Nephron (organoid): ENCODE measurements around the gene PDE6H.

Experiments
- H3K27ac Mint-ChIP-seq, 3 experiments: 2 replicates each; pipeline ENCODE4 v1.8.0; 2020; ENCODE audit warnings: mixed read lengths in 3 of 3, mild to moderate bottlenecking in 2 of 3, moderate library complexity in 1 of 3
- H3K27me3 Mint-ChIP-seq: 2 replicates; pipeline ENCODE4 v1.8.0; 2021; ENCODE audit warnings: low read depth, mild to moderate bottlenecking, moderate library complexity, mixed read lengths
- H3K36me3 Mint-ChIP-seq: 2 replicates; pipeline ENCODE4 v1.8.0; 2020; ENCODE audit warnings: low read depth, mixed read lengths
- H3K4me1 Mint-ChIP-seq: 2 replicates; pipeline ENCODE4 v1.8.0; 2020; ENCODE audit warnings: mixed read lengths
- H3K4me3 Mint-ChIP-seq, 3 experiments: 2 replicates each; pipeline ENCODE4 v1.8.0; 2020; ENCODE audit warnings: mild to moderate bottlenecking in 3 of 3, mixed read lengths in 3 of 3, moderate library complexity in 2 of 3
- H3K9me3 Mint-ChIP-seq: 2 replicates; pipeline ENCODE4 v1.8.0; 2020; ENCODE audit warnings: mixed read lengths
- TF ChIP-seq, protein P1 (sequence below), 3 experiments: fragments of 200-600 bp; sonication (generic); IDR thresholded peaks; one replicate each; pipeline ENCODE4 v1.5.0; 2021; ENCODE audit warnings: antibody characterized with exemption in 3 of 3; ENCODE audit not compliant: unreplicated experiment in 3 of 3

The PDE6H gene

DNA sequence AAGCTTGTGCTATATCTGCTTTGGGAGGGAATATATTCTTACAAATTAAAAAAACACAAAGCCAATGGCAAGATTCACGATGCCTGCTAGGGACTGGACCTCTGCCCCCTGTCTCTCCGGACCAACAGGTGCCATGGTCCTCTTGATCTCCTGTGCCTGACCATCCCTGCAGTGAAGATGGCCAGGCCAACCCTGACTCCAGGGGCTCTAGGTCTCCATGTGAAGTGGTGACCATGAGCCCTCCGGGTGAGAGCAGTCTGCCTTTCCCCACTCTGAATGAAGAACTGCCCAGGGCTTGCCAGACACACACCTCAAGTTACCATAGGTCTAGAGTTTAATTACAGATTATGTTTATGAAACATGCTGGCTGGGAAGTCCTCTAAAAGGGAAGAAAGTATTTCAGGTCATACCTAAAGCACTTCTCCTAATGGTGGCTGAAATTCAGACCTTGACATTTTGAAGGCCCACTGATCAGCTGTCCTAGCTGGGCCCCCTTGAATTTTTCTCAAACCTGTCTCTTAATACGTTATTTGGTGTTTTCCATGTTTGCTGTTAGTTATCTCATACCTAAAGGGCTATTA lies 12.8 kb upstream of the PDE6H start:
- H3K9me3 Mint-ChIP-seq, result no peaks in the 10 kb centered on the region
- no peaks in the 10 kb centered on the region for H3K36me3 Mint-ChIP-seq
- peaks cover 12% of the 10 kb centered on the region for H3K4me1 Mint-ChIP-seq
- H3K4me3 Mint-ChIP-seq, result no peak overlapping the region
- TF ChIP-seq, protein P1, sequence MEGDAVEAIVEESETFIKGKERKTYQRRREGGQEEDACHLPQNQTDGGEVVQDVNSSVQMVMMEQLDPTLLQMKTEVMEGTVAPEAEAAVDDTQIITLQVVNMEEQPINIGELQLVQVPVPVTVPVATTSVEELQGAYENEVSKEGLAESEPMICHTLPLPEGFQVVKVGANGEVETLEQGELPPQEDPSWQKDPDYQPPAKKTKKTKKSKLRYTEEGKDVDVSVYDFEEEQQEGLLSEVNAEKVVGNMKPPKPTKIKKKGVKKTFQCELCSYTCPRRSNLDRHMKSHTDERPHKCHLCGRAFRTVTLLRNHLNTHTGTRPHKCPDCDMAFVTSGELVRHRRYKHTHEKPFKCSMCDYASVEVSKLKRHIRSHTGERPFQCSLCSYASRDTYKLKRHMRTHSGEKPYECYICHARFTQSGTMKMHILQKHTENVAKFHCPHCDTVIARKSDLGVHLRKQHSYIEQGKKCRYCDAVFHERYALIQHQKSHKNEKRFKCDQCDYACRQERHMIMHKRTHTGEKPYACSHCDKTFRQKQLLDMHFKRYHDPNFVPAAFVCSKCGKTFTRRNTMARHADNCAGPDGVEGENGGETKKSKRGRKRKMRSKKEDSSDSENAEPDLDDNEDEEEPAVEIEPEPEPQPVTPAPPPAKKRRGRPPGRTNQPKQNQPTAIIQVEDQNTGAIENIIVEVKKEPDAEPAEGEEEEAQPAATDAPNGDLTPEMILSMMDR (IDR thresholded peaks at IDR 0.05; ENCODE audit: unreplicated experiment in 3 of 3), result no peak
- H3K27me3 Mint-ChIP-seq, result no peaks in the 10 kb centered on the region
- H3K27ac Mint-ChIP-seq, result no peak overlapping the region

DNA sequence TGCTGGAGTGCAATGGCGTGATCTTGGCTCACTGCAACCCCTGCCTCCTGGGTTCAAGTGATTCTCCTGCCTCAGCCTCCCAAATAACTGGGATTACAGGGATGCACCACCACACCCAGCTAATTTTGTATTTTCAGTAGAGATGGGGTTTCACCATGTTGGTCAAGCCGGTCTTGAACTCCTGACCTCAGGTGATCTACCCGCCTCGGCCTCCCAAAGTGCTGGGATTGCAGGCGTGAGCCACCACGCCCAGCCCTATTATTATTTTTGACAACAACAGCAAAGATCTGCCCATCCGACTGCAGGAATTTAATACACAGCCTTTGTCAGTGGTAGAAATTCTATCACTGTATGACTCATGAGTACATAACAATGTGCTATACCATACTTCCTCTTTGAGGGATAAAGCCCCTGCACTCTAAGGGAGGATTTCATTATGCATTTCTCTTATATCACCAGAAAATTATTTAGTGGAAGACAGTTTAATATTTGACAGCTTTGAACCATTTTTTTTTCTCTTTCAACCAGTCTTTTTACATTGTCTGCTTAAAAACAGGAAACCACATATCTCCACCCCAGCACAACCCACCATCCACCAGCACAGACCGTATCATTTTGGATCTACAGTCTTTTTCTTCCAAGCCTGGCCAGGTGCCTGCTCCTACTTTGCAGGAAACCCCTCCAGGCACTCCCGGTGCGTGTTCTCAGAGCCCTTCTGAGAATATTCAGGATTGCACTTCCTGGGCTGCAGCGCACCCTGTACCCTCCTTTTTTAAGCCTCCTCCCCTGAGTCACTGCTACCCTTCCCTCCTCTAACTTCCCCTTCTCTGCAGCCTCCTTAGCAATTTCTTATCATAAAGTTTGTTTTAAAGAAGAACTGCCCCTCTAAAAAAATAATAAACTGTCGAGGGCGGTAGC lies 12.0 kb upstream of the PDE6H start:
- Mint-ChIP-seq H3K9me3 (no peaks in the 10 kb centered on the region), H3K27ac (peak overlapping the region; percentile 47 to 76 (median 68)), H3K4me1 (peaks cover 12% of the 10 kb centered on the region)

DNA sequence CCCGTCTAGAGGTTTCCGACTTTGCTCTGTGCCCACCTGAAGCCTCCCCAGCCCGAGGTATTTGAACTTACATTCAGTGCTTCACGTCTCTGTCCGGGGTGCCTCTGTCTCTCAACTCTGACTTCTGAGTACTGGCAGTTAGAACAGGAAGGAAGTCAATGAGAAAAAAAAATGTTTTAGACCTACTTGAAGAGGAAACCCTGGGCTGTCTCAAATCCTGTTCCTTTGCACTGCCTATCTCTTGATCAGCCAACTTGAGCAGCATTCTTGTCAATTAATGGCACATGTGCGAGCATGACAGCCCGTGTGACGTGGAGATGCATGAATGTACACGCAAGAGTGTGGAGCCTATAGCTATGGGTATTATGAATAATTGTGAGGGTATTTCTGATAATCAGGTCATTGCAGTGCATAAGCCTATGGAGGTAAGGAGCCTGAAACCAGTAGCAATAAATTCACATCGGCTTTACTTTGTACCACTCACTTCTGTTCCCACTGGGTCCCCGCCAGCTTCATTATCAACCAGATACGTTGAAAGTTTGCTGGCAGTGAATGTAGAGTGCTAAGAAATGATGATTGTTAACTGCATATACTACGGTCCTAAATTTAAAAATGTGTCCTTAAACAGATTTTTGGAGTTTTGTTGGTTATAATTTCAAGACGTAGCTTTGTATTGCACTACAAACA lies 11.2 kb upstream of the PDE6H start, which contains the start of gene ARHGDIB:
TSS of gene ARHGDIB (minus strand) at position 136 of the 687 bp plus-strand sequence. CDS start 10,889 bp downstream, outside the sequence.
- no peaks in the 10 kb centered on the region for H3K9me3 Mint-ChIP-seq
- TF ChIP-seq, protein P1 (IDR thresholded peaks at IDR 0.05; ENCODE audit: unreplicated experiment in 3 of 3), result no peak
- peak within 1 kb of the TSS; percentile 49 to 75 (median 57) for H3K4me3 Mint-ChIP-seq
- peak within 1 kb of the TSS; percentile 47 to 76 (median 68) for H3K27ac Mint-ChIP-seq
- H3K4me1 Mint-ChIP-seq, result peaks cover 12% of the 10 kb centered on the region
- no peaks in the 10 kb centered on the region for H3K27me3 Mint-ChIP-seq
- H3K36me3 Mint-ChIP-seq, result no peaks in the 10 kb centered on the region

More for the DNA sequence above, 12.0 kb upstream of the PDE6H start:
- H3K4me3 Mint-ChIP-seq, result peak overlapping the region; percentile 49 to 75 (median 57)
- H3K36me3 Mint-ChIP-seq, result no peaks in the 10 kb centered on the region
- TF ChIP-seq, protein P1 (IDR thresholded peaks at IDR 0.05; ENCODE audit: unreplicated experiment in 3 of 3), result no peak
- H3K27me3 Mint-ChIP-seq, result no peaks in the 10 kb centered on the region

DNA sequence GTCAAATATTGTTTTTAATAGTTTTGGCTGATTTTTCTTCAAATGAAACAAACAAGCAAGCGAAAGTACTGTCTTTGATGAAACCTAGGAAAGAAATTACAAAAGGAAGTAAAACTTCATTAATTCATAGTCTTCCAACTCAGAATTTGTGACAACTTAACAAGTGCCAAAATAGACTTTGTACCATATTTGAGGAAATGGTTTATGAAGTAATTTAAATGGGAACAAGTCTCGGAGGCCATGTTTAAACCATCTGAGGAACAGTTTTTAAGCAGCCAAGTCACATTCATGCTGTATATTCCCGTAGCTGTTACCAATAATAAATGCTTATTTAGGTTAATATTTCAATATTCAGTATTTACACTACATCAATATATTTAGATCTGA lies 10.7 kb upstream of the PDE6H start:
- TF ChIP-seq, protein P1 (IDR thresholded peaks at IDR 0.05; ENCODE audit: unreplicated experiment in 3 of 3), result no peak
- Mint-ChIP-seq H3K4me3 (no peak overlapping the region), H3K27ac (no peak overlapping the region), H3K27me3 (no peaks in the 10 kb centered on the region), H3K9me3 (no peaks in the 10 kb centered on the region), H3K4me1 (peaks cover 12% of the 10 kb centered on the region), H3K36me3 (no peaks in the 10 kb centered on the region)

DNA sequence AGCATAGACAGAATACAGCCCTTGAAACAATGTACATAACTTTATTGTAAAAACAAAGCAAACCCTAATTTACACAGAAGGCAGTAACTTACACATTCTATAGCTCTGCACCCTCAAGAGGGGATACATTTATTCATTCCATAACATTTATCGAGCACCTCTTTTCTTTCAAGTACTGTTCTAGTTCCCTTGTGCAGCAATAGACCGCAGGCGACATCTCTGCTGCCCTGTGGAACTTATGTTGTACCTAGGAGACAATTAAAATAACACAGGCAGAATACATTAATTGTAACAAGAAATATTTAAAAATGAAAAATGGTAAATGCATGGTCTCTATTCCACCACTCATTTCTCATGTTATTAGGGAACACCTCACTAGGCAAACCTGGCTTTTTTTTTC lies 10.0 kb upstream of the PDE6H start:
- H3K4me3 Mint-ChIP-seq, result no peak overlapping the region
- TF ChIP-seq, protein P1 (IDR thresholded peaks at IDR 0.05; ENCODE audit: unreplicated experiment in 3 of 3), result no peak
- no peaks in the 10 kb centered on the region for H3K36me3 Mint-ChIP-seq
- peaks cover 12% of the 10 kb centered on the region for H3K4me1 Mint-ChIP-seq
- H3K9me3 Mint-ChIP-seq, result no peaks in the 10 kb centered on the region
- H3K27me3 Mint-ChIP-seq, result no peaks in the 10 kb centered on the region
- no peak overlapping the region for H3K27ac Mint-ChIP-seq
